GM12878 (cell line): Measurements from ENCODE around the gene PAX1. TPM values are rescaled to one million over a fixed set of nuclear protein-coding genes. Genes with fewer than 3 reads are reported as not detected.

ENCODE experiments used
- ATAC-seq: fragments of 200-7000 bp; cut with Tn5 transposase; 3 replicates; pipeline ENCODE4 v1.9.1; 2020; ENCODE audit warnings: mild to moderate bottlenecking, moderate library complexity
- BruUV-seq: library from RNA; stranded (reverse); fragments of 400-500 nt; replicated peaks from 2 replicates; lab custom pipeline; 2021; lab: Mats Ljungman, UMichigan
- CTCF ChIA-PET: fragments of 300-600 bp; sonication (Branson Sonifier 250); formaldehyde crosslinking; extraction: SDS; loops from one replicate; lab custom pipeline; 2021; ENCODE audit warnings: inconsistent platforms; lab: Yijun Ruan, JAX
- POLR2A ChIA-PET: fragments of 350-600 bp; formaldehyde crosslinking; extraction: SDS; loops from one replicate; lab custom pipeline; 2021; ENCODE audit warnings: inconsistent platforms; lab: Charles Lee
- RAD21 ChIA-PET: fragments of 300-600 bp; sonication (Branson Sonifier 250); formaldehyde crosslinking; loops from one replicate; lab custom pipeline; 2023; ENCODE audit warnings: antibody characterized with exemption; ENCODE audit not compliant: unreplicated experiment; lab: Charles Lee
- SMC1A ChIA-PET: fragments of 300-600 bp; sonication (Branson Sonifier 250); formaldehyde crosslinking; loops from one replicate; lab custom pipeline; 2023; ENCODE audit not compliant: unreplicated experiment, uncharacterized antibody; lab: Charles Lee
- DNase-seq: peaks from one replicate; pipeline ENCODE4 v3.0.0-alpha.2; 2011; ENCODE audit warnings: low read depth, low spot score
- FAIRE-seq: peaks from 3 replicates; lab custom pipeline; 2011; peaks lifted over from hg19 to GRCh38; lab: Jason Lieb, UNC
- H2AFZ ChIP-seq: 2 replicates; pipeline ENCODE4 v1.6.0; 2011; ENCODE audit warnings: low read depth, low read length, control low read depth; ENCODE audit not compliant: control insufficient read depth
- H3K27ac ChIP-seq: 2 replicates; pipeline ENCODE4 v1.5.1; 2011; ENCODE audit warnings: control low read depth; ENCODE audit not compliant: control insufficient read depth, insufficient read depth
- H3K27me3 ChIP-seq, 2 experiments: replicated peaks in 1 of 2; 2 replicates each; pipeline versions ENCODE4 v1.6.0 to v1.6.1; 2011; ENCODE audit warnings: low read length in 1 of 2; ENCODE audit not compliant: control insufficient read depth in 2 of 2, insufficient read depth in 2 of 2
- H3K36me3 ChIP-seq, 2 experiments: 2 replicates each; pipeline ENCODE4 v1.5.1; 2011; ENCODE audit warnings: low read length in 1 of 2; ENCODE audit not compliant: control insufficient read depth in 2 of 2, insufficient read depth in 2 of 2
- H3K4me1 ChIP-seq: 2 replicates; pipeline ENCODE4 v1.6.1; 2011; ENCODE audit warnings: mild to moderate bottlenecking, low read length, moderate library complexity, mixed read lengths; ENCODE audit not compliant: control insufficient read depth, insufficient read depth
- H3K4me2 ChIP-seq: 2 replicates; pipeline ENCODE4 v1.6.0; 2011; ENCODE audit warnings: control low read depth; ENCODE audit not compliant: control insufficient read depth, insufficient read depth
- H3K4me3 ChIP-seq: fragments of 200-600 bp; sonication (generic); 2 replicates; pipeline ENCODE4 v1.5.1; 2016
- H3K79me2 ChIP-seq: 2 replicates; pipeline ENCODE4 v1.6.0; 2011; ENCODE audit warnings: low read length; ENCODE audit not compliant: control insufficient read depth, insufficient read depth
- H3K9ac ChIP-seq: 2 replicates; pipeline ENCODE4 v1.8.0; 2011; ENCODE audit warnings: low read length, control low read depth, mixed read lengths; ENCODE audit not compliant: control insufficient read depth, insufficient read depth
- H3K9me3 ChIP-seq: replicated peaks from 3 replicates; pipeline ENCODE4 v1.5.1; 2011; ENCODE audit warnings: mild to moderate bottlenecking, low read length; ENCODE audit not compliant: control insufficient read depth, insufficient read depth
- H4K20me1 ChIP-seq: 2 replicates; pipeline ENCODE4 v1.6.0; 2011; ENCODE audit not compliant: control insufficient read depth, insufficient read depth
- CBX3 ChIP-seq: fragments of 200-600 bp; sonication (generic); IDR thresholded peaks from 2 replicates; pipeline ENCODE4 v1.6.1; 2016; ENCODE audit warnings: low read depth, borderline replicate concordance
- CHD4 ChIP-seq: fragments of 200-600 bp; sonication (generic); IDR thresholded peaks from 2 replicates; pipeline ENCODE4 v1.6.1; 2016; ENCODE audit warnings: mild to moderate bottlenecking
- CUX1 ChIP-seq: IDR thresholded peaks from 2 replicates; pipeline ENCODE4 v1.6.1; 2012; ENCODE audit warnings: improper control_type of control experiment, low read depth, low read length; ENCODE audit not compliant: insufficient replicate concordance
- IKZF2 ChIP-seq, 2 experiments: fragments of 450-650 bp; IDR thresholded peaks; 2 replicates each; pipeline ENCODE4 v1.6.1; 2017; ENCODE audit warnings: mild to moderate bottlenecking in 2 of 2, moderate library complexity in 2 of 2
- PAX5 ChIP-seq: IDR thresholded peaks from 2 replicates; pipeline ENCODE4 v1.6.1; 2011; ENCODE audit warnings: low read depth, low read length, borderline replicate concordance
- RUNX3 ChIP-seq: IDR thresholded peaks from 2 replicates; pipeline ENCODE4 v1.6.1; 2012; ENCODE audit warnings: low read length, inconsistent platforms
- SIX5 ChIP-seq: IDR thresholded peaks from 2 replicates; pipeline ENCODE4 v1.6.1; 2011; ENCODE audit warnings: mild to moderate bottlenecking, low read depth, low read length, moderate library complexity; ENCODE audit not compliant: severe bottlenecking
- ZBED1 ChIP-seq: IDR thresholded peaks from 2 replicates; pipeline ENCODE4 v1.6.1; 2016; ENCODE audit warnings: borderline replicate concordance
- ZNF384 ChIP-seq: IDR thresholded peaks from 2 replicates; pipeline ENCODE4 v1.6.1; 2012; ENCODE audit warnings: low read depth, mild to moderate bottlenecking, low read length, improper control_type of control experiment, borderline replicate concordance
- WGBS: methylation state at CpG from one replicate; pipeline ENCODE4 v1.1.6; 2016; ENCODE audit warnings: low lambda C conversion rate; ENCODE audit not compliant: insufficient replicate concordance, insufficient coverage; ENCODE audit errors: missing lambda C conversion rate; 5-methylcytosine and 5-hydroxymethylcytosine counted together
- in situ Hi-C: fragments of 300-500 bp; cut with MboI; formaldehyde crosslinking; loops from 9 replicates; pipeline ENCODE4 v1.14.3; 2018; ENCODE audit warnings: mixed read lengths
- intact Hi-C: fragments of 100-400 bp; cut with micrococcal nuclease; formaldehyde crosslinking; loops from one replicate; pipeline ENCODE4 v1.14.2; 2022; ENCODE audit not compliant: unreplicated experiment
- polyA plus RNA-seq, 11 experiments: library from polyadenylated mRNA; depleted of rRNA in 4 of 11; unstranded in 6 of 11; stranded (reverse) in 5 of 11; fragments of >200 nt; fragmentation: Nextera tagmentation in 4 of 11; fragmentation: Illumina TruSeq in 1 of 11; extraction: Ambion mirVana in 4 of 11; extraction: Trizol in 1 of 11; gene quantifications; 1 replicate in 1 of 11; 2 replicates in 10 of 11; pipeline versions ENCODE4 v1.2.1 to v1.2.3, GENCODE V29; 2011 to 2016; ENCODE audit warnings: inconsistent platforms in 2 of 11, missing spikeins in 2 of 11, low read depth in 1 of 11
- total RNA-seq, 4 experiments: library from RNA; depleted of rRNA in 3 of 4; stranded (reverse); fragments of >200 nt in 3 of 4; fragmentation: Illumina TruSeq in 1 of 4; extraction: Trizol in 1 of 4; gene quantifications; 2 replicates each; pipeline versions ENCODE4 v1.2.1 to v1.2.3, GENCODE V29; 2013 to 2021

PAX1 gene
- total and polyA plus RNA-seq, 10 of the 15 experiments (the other 5 are each of a cell fraction or from before 2014, with no cell fraction given) = not detected

- ATAC-seq (no peak), FAIRE-seq (no peak), DNase-seq (no peak)
- Histone ChIP-seq H3K9ac (no peak overlapping the region), H3K9me3 (no peaks in the 10 kb centered on the region), H3K79me2 (no peaks in the 10 kb centered on the region), H3K4me3 (no peak overlapping the region), H3K36me3 (no peaks in the 10 kb centered on the region), H3K4me2 (no peak overlapping the region), H3K27me3 (no peaks in the 10 kb centered on the region), H3K4me1 (no peaks in the 10 kb centered on the region), H2AFZ (no peak overlapping the region), H4K20me1 (no peaks in the 10 kb centered on the region), H3K27ac (no peak overlapping the region)
- BruUV-seq = no TSS peak
- intact Hi-C loops (no loop called here), in situ Hi-C loops (loop anchor here (10.0 kb wide), 1 partner anchor 589 kb away; no protein-coding TSS in a partner anchor)
- TF ChIP-seq RUNX3 (no peak), ZBED1 (no peak), IKZF2 (IDR thresholded peaks at IDR 0.05) (no peak), SIX5 (no peak), CUX1 (no peak), CBX3 (no peak), ZNF384 (no peak), CHD4 (no peak), PAX5 (no peak)
- SMC1A ChIA-PET = no interaction called here
- POLR2A ChIA-PET = no interaction called here
- 0% methylated on average over 2 of the region's 2 CpGs for WGBS
- RAD21 ChIA-PET = no interaction called here
- CTCF ChIA-PET = no interaction called here
Measured at GRCh38 chr20:21725892-21726291, 20.4 kb downstream of the PAX1 start.
